T-helper 2 cell treated with Interferon-gamma antibody and Interleukin-4, amounts not matched to agents 5 μg/mL and 100 μg/mL, for 36 hours (primary cell): ENCODE data around the gene MYO3B.

Experiments used
- DNase-seq: peaks from one replicate; pipeline ENCODE4 v3.0.0; 2021; ENCODE audit warnings: low spot score
- H3K27ac Mint-ChIP-seq: one replicate; pipeline ENCODE4 v1.8.0; 2021; ENCODE audit warnings: mild to moderate bottlenecking, mixed read lengths
- H3K27me3 Mint-ChIP-seq: one replicate; pipeline ENCODE4 v1.8.0; 2021; ENCODE audit warnings: low read depth, mixed read lengths
- H3K36me3 Mint-ChIP-seq: one replicate; pipeline ENCODE4 v1.8.0; 2021; ENCODE audit warnings: low read depth, mixed read lengths
- H3K4me1 Mint-ChIP-seq: one replicate; pipeline ENCODE4 v1.8.0; 2021; ENCODE audit warnings: low read depth, mixed read lengths
- H3K4me3 Mint-ChIP-seq: one replicate; pipeline ENCODE4 v1.8.0; 2022; ENCODE audit warnings: mild to moderate bottlenecking, moderate library complexity, mixed read lengths
- H3K9me3 Mint-ChIP-seq: one replicate; pipeline ENCODE4 v1.8.0; 2021; ENCODE audit warnings: mixed read lengths

Gene MYO3B

DNA sequence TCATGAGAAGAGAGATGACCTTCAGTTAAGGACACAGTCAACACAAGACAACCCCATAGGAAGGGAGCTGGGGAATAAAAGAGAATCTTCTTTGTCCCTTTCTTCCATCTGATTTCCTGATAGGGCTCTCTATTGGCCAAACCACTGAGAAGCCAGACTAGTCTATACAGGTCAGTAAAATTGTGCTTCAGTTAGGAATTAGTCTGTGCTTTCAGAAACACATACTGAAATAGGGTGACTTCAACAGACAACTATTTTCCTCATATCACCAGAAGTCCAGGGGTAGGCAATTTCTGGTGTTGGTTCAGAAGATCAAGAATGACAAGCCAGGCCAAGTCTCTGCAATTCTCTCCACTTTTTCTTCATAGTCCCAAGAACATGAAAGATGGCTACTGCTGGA is 385.5 kb downstream of the MYO3B start:
- peaks cover 5% of the 10 kb centered on the region for H3K27me3 Mint-ChIP-seq
- no peaks in the 10 kb centered on the region for H3K9me3 Mint-ChIP-seq
- H3K4me1 Mint-ChIP-seq, result no peaks in the 10 kb centered on the region
- H3K36me3 Mint-ChIP-seq, result no peaks in the 10 kb centered on the region
- no peak overlapping the region for H3K4me3 Mint-ChIP-seq
- H3K27ac Mint-ChIP-seq, result no peak overlapping the region
- DNase-seq, result no peak

GRCh38 chr2:170566138-170566537 is 388.2 kb downstream of the MYO3B start:
- no peaks in the 10 kb centered on the region for H3K4me1 Mint-ChIP-seq
- no peak for DNase-seq
- no peak overlapping the region for H3K4me3 Mint-ChIP-seq
- H3K27ac Mint-ChIP-seq, result no peak overlapping the region
- H3K9me3 Mint-ChIP-seq, result no peaks in the 10 kb centered on the region
- H3K27me3 Mint-ChIP-seq, result peaks cover 2% of the 10 kb centered on the region
- H3K36me3 Mint-ChIP-seq, result no peaks in the 10 kb centered on the region

GRCh38 chr2:170567429-170567828 is 389.5 kb downstream of the MYO3B start:
- Mint-ChIP-seq H3K9me3 (no peaks in the 10 kb centered on the region), H3K4me1 (no peaks in the 10 kb centered on the region), H3K27ac (no peak overlapping the region), H3K4me3 (no peak overlapping the region), H3K27me3 (no peaks in the 10 kb centered on the region), H3K36me3 (no peaks in the 10 kb centered on the region)
- no peak for DNase-seq

DNA sequence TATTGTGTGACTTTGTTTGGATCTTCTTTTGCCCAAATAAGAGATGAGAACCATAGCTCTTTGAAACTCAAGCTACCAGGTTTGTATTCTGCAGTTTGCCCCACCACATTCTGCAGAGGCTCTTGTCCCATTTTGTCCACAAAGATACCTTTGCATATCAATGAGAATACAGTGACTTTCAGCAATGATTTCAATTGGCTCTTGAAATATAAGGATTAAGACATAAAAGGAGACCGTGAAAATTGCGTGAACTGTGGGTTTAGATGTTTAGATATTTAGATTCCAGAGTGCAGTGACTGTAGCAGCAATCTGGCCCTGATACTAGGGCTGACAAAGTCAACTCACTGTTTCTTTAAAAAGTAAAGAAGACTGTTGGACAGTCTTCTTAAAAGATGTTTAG is 390.6 kb downstream of the MYO3B start:
- Mint-ChIP-seq H3K27ac (no peak overlapping the region), H3K9me3 (no peaks in the 10 kb centered on the region), H3K36me3 (no peaks in the 10 kb centered on the region), H3K27me3 (no peaks in the 10 kb centered on the region), H3K4me3 (no peak overlapping the region), H3K4me1 (no peaks in the 10 kb centered on the region)
- DNase-seq, result no peak

DNA sequence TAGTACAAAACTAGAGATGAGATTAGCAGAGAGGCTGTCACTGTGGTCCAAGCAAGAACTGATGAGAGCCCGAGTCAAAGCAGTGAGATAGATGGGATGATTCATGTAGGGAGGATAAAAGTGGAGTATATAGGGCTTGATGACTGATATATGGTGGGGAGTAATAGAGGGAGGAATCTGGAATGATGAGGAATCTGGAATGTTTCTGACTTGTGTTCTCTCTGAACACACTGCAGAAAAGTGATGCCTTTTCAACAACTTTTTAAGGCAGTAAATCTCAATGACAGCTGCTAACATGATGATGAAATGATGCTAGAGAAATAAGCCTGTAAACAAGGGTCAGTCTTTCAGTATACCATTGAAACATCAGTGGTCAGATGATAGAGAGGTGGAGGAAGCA is 393.7 kb downstream of the MYO3B start:
- Mint-ChIP-seq H3K27ac (no peak overlapping the region), H3K4me1 (peaks cover 2% of the 10 kb centered on the region), H3K9me3 (no peaks in the 10 kb centered on the region), H3K4me3 (no peak overlapping the region), H3K36me3 (no peaks in the 10 kb centered on the region), H3K27me3 (peaks cover 3% of the 10 kb centered on the region)
- DNase-seq, result no peak

- Mint-ChIP-seq H3K4me3 (no peak overlapping the region), H3K4me1 (peaks cover 2% of the 10 kb centered on the region), H3K9me3 (no peaks in the 10 kb centered on the region), H3K36me3 (no peaks in the 10 kb centered on the region), H3K27me3 (peaks cover 3% of the 10 kb centered on the region), H3K27ac (no peak overlapping the region)
- DNase-seq, result no peak
Measured at GRCh38 chr2:170573671-170574070, 395.7 kb downstream of the MYO3B start.

DNA sequence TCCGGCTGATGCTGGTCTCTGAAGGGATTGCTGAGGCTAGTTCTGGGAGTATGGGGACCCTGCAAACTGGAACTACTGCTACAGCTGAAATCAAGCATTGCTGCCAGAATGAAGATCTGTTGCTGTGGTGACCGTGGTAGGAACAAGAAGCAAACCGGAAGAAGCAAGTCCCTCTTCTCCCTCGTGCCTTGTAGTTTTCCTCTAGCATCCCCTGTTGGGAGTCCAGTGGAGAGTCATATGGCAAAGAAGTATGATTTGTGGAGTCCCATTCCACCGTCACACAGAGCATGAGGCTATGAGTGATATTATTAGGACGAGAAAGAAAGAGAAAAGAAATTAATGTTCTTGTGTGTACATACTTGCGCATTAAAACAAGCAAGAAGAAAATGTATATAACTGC is 398.3 kb downstream of the MYO3B start:
- Mint-ChIP-seq H3K27ac (no peak overlapping the region), H3K9me3 (no peaks in the 10 kb centered on the region), H3K36me3 (no peaks in the 10 kb centered on the region), H3K4me3 (no peak overlapping the region), H3K27me3 (peaks cover 3% of the 10 kb centered on the region), H3K4me1 (peaks cover 2% of the 10 kb centered on the region)
- no peak for DNase-seq

DNA sequence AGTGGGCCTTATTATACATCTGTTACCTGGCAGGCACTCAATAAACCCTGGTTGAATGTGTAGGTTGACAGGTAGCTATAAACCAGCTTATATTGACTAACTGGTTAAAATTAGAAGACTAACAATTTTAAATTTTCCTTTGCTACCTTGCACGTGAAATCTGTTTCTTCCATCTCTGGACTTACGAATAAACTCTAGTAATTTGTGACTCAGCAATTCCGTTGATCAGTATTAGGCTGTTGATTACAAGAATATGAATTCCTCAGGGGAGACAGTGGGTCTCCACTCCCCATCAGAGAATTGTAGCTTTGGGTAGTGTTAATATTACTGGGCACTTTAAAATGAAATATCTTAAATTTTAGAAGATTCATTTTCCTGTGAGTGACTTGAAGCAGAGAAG is 399.4 kb downstream of the MYO3B start:
- H3K4me3 Mint-ChIP-seq, result no peak overlapping the region
- no peak for DNase-seq
- peaks cover 2% of the 10 kb centered on the region for H3K4me1 Mint-ChIP-seq
- H3K27ac Mint-ChIP-seq, result no peak overlapping the region
- H3K27me3 Mint-ChIP-seq, result peaks cover 3% of the 10 kb centered on the region
- no peaks in the 10 kb centered on the region for H3K36me3 Mint-ChIP-seq
- H3K9me3 Mint-ChIP-seq, result no peaks in the 10 kb centered on the region

DNA sequence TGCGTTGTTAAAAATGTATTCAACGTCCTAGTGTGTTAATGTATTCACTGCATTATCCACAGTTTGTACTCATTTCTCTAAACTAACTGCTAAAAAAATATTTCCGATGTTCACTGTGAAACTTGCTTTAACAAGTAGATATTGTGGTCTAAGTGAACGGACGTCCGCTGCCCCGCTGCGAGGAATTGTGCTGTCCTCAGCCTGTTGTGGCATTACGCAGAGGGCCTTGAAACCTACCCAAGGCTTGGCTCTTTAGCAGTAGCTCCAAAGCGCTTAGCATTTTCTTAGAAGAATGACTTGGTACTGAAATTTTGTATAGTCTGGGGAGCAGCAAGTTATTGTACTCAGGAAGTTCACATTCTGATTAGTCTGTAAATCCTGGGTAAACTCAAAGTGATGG is 400.7 kb downstream of the MYO3B start:
- H3K36me3 Mint-ChIP-seq, result no peaks in the 10 kb centered on the region
- no peak for DNase-seq
- no peak overlapping the region for H3K27ac Mint-ChIP-seq
- peaks cover 3% of the 10 kb centered on the region for H3K27me3 Mint-ChIP-seq
- H3K4me1 Mint-ChIP-seq, result peaks cover 2% of the 10 kb centered on the region
- no peaks in the 10 kb centered on the region for H3K9me3 Mint-ChIP-seq
- no peak overlapping the region for H3K4me3 Mint-ChIP-seq

GRCh38 chr2:170579511-170579910 is 401.6 kb downstream of the MYO3B start:
- H3K4me3 Mint-ChIP-seq, result no peak overlapping the region
- H3K27me3 Mint-ChIP-seq, result peaks cover 3% of the 10 kb centered on the region
- no peak overlapping the region for H3K27ac Mint-ChIP-seq
- no peaks in the 10 kb centered on the region for H3K36me3 Mint-ChIP-seq
- no peaks in the 10 kb centered on the region for H3K4me1 Mint-ChIP-seq
- no peak for DNase-seq
- H3K9me3 Mint-ChIP-seq, result no peaks in the 10 kb centered on the region

DNA sequence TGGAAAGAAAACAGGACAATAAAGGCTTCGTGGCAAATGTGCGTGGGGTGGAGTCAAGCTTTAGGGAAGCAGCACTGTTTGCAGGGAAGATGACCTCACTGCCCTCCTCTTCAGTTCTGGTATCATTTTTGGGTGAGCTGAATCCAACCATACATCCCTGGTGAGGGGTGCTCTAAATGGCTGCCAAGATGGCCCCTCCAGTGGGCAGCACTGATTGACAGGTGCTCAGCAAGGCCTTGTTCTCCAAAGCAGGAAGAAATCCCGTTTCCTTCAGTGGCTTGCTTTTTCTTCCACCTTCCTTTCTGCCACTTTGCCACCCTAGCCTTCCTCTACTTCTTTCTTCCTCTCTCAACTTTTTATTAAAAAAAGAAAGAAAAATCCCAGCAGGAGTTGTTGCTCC is 404.4 kb downstream of the MYO3B start:
- Mint-ChIP-seq H3K27ac (no peak overlapping the region), H3K4me1 (no peaks in the 10 kb centered on the region), H3K4me3 (no peak overlapping the region), H3K9me3 (no peaks in the 10 kb centered on the region), H3K27me3 (no peaks in the 10 kb centered on the region), H3K36me3 (no peaks in the 10 kb centered on the region)
- no peak for DNase-seq

DNA sequence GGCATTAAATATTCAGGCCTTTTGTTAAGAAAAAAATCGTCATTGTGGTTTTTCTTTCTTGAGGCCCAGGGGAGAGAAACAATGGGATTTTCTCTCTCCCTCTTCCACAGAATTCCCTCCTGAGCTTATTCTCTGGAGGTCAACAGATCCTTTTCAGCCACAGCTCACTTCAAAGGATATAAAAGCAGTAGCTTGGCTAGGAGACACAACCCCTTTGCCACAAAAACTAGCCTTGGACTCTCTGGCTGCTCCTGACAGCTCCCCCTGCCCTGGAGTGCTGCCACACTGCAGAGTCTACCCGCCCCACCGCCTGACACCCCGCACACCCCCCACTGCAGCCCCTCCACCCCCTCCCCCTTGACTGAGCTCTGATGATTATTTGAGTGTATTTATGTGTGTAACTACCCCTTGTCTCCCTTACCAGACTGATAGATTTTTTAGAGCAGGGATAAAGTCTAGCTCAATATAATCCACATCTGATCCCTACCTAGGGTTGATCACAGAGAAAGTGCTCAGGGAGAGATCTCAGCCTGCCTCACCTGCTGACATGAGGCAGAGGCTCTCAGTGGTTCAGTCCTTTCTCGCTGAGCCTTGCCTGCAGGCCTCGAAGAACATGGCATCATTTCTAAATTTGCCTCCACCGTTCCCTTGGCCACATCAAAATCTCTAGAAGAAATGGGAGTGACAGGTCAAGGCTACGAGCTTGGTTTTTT is 405.0 kb downstream of the MYO3B start:
- no peak for DNase-seq
- no peak overlapping the region for H3K27ac Mint-ChIP-seq
- no peaks in the 10 kb centered on the region for H3K9me3 Mint-ChIP-seq
- no peaks in the 10 kb centered on the region for H3K4me1 Mint-ChIP-seq
- H3K4me3 Mint-ChIP-seq, result no peak overlapping the region
- H3K27me3 Mint-ChIP-seq, result no peaks in the 10 kb centered on the region
- H3K36me3 Mint-ChIP-seq, result no peaks in the 10 kb centered on the region

DNA sequence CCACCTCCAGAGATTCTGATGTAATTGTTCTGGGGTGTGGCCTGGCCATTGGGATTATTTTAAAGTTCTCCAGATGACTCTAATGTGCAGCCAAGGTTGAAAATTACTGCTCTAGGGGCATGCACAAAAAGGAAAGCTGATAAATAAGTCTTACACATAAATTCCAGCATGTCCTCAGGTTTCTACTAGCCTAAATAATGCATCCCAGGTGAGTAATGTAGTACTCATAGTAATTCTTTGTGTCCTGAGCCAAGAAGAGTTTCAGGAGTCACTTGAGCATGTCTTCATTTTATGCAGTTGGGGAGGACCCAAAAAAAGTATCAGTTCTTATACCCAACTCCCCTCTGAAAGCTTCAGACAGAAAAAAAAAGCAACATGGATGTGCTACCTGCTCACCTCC is 407.1 kb downstream of the MYO3B start:
- no peak overlapping the region for H3K4me3 Mint-ChIP-seq
- no peaks in the 10 kb centered on the region for H3K9me3 Mint-ChIP-seq
- no peaks in the 10 kb centered on the region for H3K27me3 Mint-ChIP-seq
- no peaks in the 10 kb centered on the region for H3K4me1 Mint-ChIP-seq
- no peaks in the 10 kb centered on the region for H3K36me3 Mint-ChIP-seq
- H3K27ac Mint-ChIP-seq, result no peak overlapping the region
- no peak for DNase-seq

- DNase-seq, result no peak
- Mint-ChIP-seq H3K4me3 (no peak overlapping the region), H3K4me1 (no peaks in the 10 kb centered on the region), H3K36me3 (no peaks in the 10 kb centered on the region), H3K27ac (no peak overlapping the region), H3K27me3 (no peaks in the 10 kb centered on the region), H3K9me3 (no peaks in the 10 kb centered on the region)
Measured at GRCh38 chr2:170586571-170587095, 408.7 kb downstream of the MYO3B start.

DNA sequence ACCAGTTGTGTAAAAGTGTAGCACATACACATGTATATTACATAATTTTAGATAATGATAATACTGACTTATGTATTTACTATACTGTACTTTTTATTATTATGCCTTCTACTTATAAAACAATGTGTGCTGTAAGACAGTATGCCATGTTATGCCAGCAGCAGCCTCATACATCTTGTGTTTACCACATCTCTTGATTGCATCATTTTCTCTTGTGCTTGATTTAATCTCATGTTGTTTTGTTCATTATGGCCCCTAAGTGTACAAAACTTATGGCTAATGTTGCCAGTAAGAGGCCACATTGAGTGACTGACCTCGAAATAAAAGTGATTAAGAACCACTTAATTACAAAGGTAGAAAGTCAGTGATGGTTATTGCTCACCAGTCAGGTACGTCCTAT is 409.2 kb downstream of the MYO3B start:
- no peaks in the 10 kb centered on the region for H3K9me3 Mint-ChIP-seq
- no peaks in the 10 kb centered on the region for H3K36me3 Mint-ChIP-seq
- no peaks in the 10 kb centered on the region for H3K4me1 Mint-ChIP-seq
- DNase-seq, result no peak
- H3K27me3 Mint-ChIP-seq, result no peaks in the 10 kb centered on the region
- no peak overlapping the region for H3K27ac Mint-ChIP-seq
- H3K4me3 Mint-ChIP-seq, result no peak overlapping the region
